RWPE1 (cell line): ENCODE results near the gene RELB.
"Not testable (repeated sequence)": the region's sequence is repeated elsewhere in the genome, so short reads cannot be mapped to it uniquely, and the experiment has no call there.

Source experiments
- CTCF ChIA-PET: fragments of 350-600 bp; sonication (Branson Sonifier 250); formaldehyde crosslinking; extraction: SDS; loops from one replicate; lab custom pipeline; 2021; lab: Yijun Ruan, JAX
- POLR2A ChIA-PET: fragments of 400-600 bp; formaldehyde crosslinking; extraction: SDS; loops from one replicate; lab custom pipeline; 2020; ENCODE audit warnings: antibody characterized with exemption; ENCODE audit not compliant: low non-redundant PET; lab: Yijun Ruan, JAX
- DNase-seq: peaks from one replicate; pipeline ENCODE4 v3.0.0; 2012; ENCODE audit warnings: low spot score
- H3K27ac ChIP-seq: fragments of 450-650 bp; 2 replicates; pipeline ENCODE4 v1.5.1; 2017
- CTCF ChIP-seq: fragments of 450-650 bp; conservative IDR thresholded peaks from 2 replicates; pipeline ENCODE4 v1.5.1; 2017; ENCODE audit warnings: low read depth, mild to moderate bottlenecking

The RELB gene

GRCh38 chr19:44969437-44969836, 31.8 kb upstream of the RELB start:
- DNase-seq, result no peak
- ChIA-PET CTCF (no interaction called here), POLR2A (interaction anchor here (0.6 kb wide), 1 partner anchor 86 kb away, joined by 4 read pairs; no protein-coding TSS in a partner anchor)
- H3K27ac ChIP-seq, result no peak overlapping the region
- TF ChIP-seq CTCF, result no peak

- CTCF ChIA-PET, result interaction anchor here (0.6 to 0.7 kb wide), 2 partner anchors 267 to 1669 kb away, joined by 5 to 6 read pairs; no protein-coding TSS in a partner anchor
Observed at GRCh38 chr19:44971451-44971850, 29.8 kb upstream of the RELB start.

GRCh38 chr19:44972802-44973201, 28.5 kb upstream of the RELB start:
- 0 out of 2 replicates have a peak overlapping the region, but pooled peaks have one; percentile 8 for H3K27ac ChIP-seq
- no peak for TF ChIP-seq CTCF
- CTCF ChIA-PET, result no interaction called here
- POLR2A ChIA-PET, result interaction anchor here (0.6 kb wide), 1 partner anchor 766 kb away, joined by 3 read pairs; no protein-coding TSS in a partner anchor
- DNase-seq, result no peak

More at GRCh38 chr19:44971451-44971850, 29.8 kb upstream of the RELB start:
- POLR2A ChIA-PET, H3K27ac ChIP-seq, DNase-seq: not testable (repeated sequence)

- POLR2A ChIA-PET, result no interaction called here
- DNase-seq, result no peak
- TF ChIP-seq CTCF, result no peak
- no peak overlapping the region for H3K27ac ChIP-seq
- CTCF ChIA-PET, result no interaction called here
Observed at GRCh38 chr19:44973982-44974735, 27.1 kb upstream of the RELB start.

- ChIA-PET CTCF (interaction anchor here (0.6 kb wide), 1 partner anchor 131 kb away, joined by 4 read pairs; no protein-coding TSS in a partner anchor), POLR2A (no interaction called here)
- no peak for DNase-seq
- H3K27ac ChIP-seq, result no peak overlapping the region
- no peak for TF ChIP-seq CTCF
Observed at GRCh38 chr19:44974857-44975256, 26.4 kb upstream of the RELB start.

GRCh38 chr19:44975444-44975843, 25.8 kb upstream of the RELB start:
- CTCF ChIA-PET, result interaction anchor here (0.6 to 0.7 kb wide), 3 partner anchors 10 to 131 kb away, joined by 3 to 4 read pairs (median 3); no protein-coding TSS in a partner anchor
- TF ChIP-seq CTCF, result no peak
- DNase-seq, result no peak
- H3K27ac ChIP-seq, result no peak overlapping the region
- POLR2A ChIA-PET, result no interaction called here

- no peak for TF ChIP-seq CTCF
- POLR2A ChIA-PET, result no interaction called here
Observed at GRCh38 chr19:44984005-44984404, 17.3 kb upstream of the RELB start.

More at GRCh38 chr19:44984005-44984404, 17.3 kb upstream of the RELB start:
- no peak for DNase-seq
- CTCF ChIA-PET, result no interaction called here
- peak overlapping the region; percentile 33 for H3K27ac ChIP-seq
